ENCODE results near the gene IRS2.

IRS2 gene

DNA sequence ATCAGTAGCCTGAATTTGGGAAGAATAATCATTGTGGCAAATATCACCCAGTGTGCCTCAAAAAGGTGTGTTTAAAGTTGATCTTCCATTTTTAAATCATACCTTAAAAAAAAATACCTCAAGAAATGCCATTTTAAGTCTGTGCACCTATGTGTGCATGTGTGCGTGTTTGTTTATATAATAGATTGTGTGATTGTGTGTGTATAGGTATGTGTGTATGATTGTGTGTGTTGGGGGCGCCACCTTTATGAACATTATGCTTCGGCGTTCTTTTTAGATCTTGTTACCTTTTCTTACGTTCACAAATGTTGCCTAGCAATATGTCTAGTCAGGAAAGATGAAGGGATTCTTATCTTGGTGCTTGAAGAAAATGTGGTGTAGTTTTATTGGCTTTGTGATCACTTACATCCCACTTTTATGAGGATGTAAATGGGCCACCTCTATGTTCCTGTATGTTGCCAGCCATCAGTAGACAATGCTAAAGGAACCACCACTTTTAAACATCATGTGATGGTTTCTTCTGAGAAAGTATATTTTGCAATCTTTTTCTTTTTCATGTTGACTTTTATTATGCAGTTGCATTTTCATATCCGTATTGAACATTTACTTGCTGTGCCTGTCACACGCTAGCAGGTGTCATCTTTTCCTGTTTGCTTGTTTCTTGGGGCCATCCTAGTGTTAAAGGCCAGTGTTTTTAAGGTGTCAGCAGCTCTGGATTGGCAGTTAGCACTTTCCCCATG is 2.2 kb upstream of the IRS2 start:
- 75% methylated on average over 2 of the region's 7 CpGs for WGBS (ENCODE audit: insufficient coverage)
- POLR2A ChIA-PET, result no interaction called here
- Histone ChIP-seq H3K36me3 (ENCODE audit: control insufficient read depth in 4 of 4, insufficient read depth in 4 of 4, low read length in 3 of 4) (peaks cover under 1 to 5% (median 1%) of the 10 kb centered on the region in 4 experiments), H3K27ac (ENCODE audit: insufficient read depth in 1 of 2, low read depth in 1 of 2, low read length in 2 of 2, poor library complexity in 1 of 2, severe bottlenecking in 2 of 2) (no peak overlapping the region), H3K4me3 (ENCODE audit: control insufficient read depth in 1 of 7, extremely low read depth in 1 of 7, insufficient read depth in 4 of 7, low read depth in 2 of 7, low read length in 6 of 7) (no peak overlapping the region), H3K27me3 (replicated peaks in 2 of 5; ENCODE audit: control insufficient read depth in 4 of 5, insufficient read depth in 5 of 5, low read length in 4 of 5) (peaks cover 0 to 9% (median 5%) of the 10 kb centered on the region in 5 experiments), H3K9me3 (ENCODE audit: control extremely low read depth in 1 of 5, control insufficient read depth in 4 of 5, insufficient read depth in 2 of 5, low read depth in 1 of 5, low read length in 4 of 5) (no peaks in the 10 kb centered on the region), H3K4me1 (ENCODE audit: control extremely low read depth in 1 of 4, control insufficient read depth in 4 of 4, insufficient read depth in 4 of 4, low read length in 3 of 4) (peaks cover 0 to 27% (median 20%) of the 10 kb centered on the region in 4 experiments)
- CTCF ChIA-PET, result interaction anchor here (1.0 to 2.4 kb wide), 2 partner anchors 18 to 178 kb away, joined by 3 to 16 read pairs; no protein-coding TSS in a partner anchor
- DNase-seq, result no peak

DNA sequence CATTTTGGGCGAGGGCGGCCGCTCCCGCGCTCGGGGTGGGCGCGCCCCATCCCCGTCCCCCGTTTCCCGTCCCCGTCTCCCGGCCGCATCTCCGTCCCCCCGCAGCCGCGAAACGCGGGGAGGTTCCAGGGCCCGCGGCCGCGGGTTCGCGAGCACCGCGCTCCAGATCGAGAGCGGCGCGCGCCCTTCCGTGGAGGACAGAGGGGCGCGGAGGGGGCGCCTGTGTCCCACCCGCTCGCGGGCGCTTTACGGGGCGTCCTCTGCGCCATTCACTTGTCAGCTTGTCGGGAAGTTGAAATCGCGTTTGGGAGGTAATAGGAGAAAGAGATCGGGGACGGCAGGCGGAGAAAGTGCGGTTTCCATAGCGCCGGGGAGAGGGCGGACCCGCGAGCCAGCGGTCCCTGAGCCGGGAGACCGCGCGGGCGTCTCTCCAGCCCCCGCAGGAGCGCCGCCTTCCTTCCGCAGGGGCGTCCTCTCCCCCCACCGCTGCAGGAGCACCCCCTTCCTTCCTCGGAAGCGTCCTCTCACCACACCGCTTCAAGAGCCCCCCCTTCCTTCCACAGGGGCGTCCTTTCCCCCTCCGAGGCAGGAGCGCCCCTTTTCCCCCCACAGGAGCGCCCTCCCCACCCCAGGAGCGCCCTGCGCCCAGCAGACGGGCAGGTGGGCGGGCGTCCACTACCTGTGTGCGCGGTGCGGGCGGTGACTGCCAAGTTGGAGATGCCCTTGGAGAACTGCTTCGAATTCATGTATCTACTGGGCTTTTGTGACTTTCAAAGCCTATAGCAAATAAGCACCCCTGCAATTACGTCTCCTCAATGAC is 962 bp upstream of the IRS2 start:
- H3K27me3 ChIP-seq (replicated peaks in 2 of 5; ENCODE audit: control insufficient read depth in 4 of 5, insufficient read depth in 5 of 5, low read length in 4 of 5), result peaks cover 0 to 9% (median 5%) of the 10 kb centered on the region in 5 experiments
- DNase-seq, result peak; percentile 39 to 69 (median 50)
- no peaks in the 10 kb centered on the region for H3K9me3 ChIP-seq (ENCODE audit: control extremely low read depth in 1 of 5, control insufficient read depth in 4 of 5, insufficient read depth in 2 of 5, low read depth in 1 of 5, low read length in 4 of 5)
- H3K4me3 ChIP-seq (ENCODE audit: control insufficient read depth in 1 of 7, extremely low read depth in 1 of 7, insufficient read depth in 4 of 7, low read depth in 2 of 7, low read length in 6 of 7), result peak overlapping the region; percentile 53 to 86 (median 76)
- H3K36me3 ChIP-seq (ENCODE audit: control insufficient read depth in 4 of 4, insufficient read depth in 4 of 4, low read length in 3 of 4), result peaks cover 2 to 16% (median 5%) of the 10 kb centered on the region in 4 experiments
- peaks cover 0 to 27% (median 20%) of the 10 kb centered on the region in 4 experiments for H3K4me1 ChIP-seq (ENCODE audit: control extremely low read depth in 1 of 4, control insufficient read depth in 4 of 4, insufficient read depth in 4 of 4, low read length in 3 of 4)
- CTCF ChIA-PET, result no interaction called here
- under 1% methylated on average over 72 of the region's 86 CpGs for WGBS (ENCODE audit: insufficient coverage)
- POLR2A ChIA-PET, result no interaction called here
- H3K27ac ChIP-seq (ENCODE audit: insufficient read depth in 1 of 2, low read depth in 1 of 2, low read length in 2 of 2, poor library complexity in 1 of 2, severe bottlenecking in 2 of 2), result peak overlapping the region in 1 of 2 experiments; percentile 43

DNA sequence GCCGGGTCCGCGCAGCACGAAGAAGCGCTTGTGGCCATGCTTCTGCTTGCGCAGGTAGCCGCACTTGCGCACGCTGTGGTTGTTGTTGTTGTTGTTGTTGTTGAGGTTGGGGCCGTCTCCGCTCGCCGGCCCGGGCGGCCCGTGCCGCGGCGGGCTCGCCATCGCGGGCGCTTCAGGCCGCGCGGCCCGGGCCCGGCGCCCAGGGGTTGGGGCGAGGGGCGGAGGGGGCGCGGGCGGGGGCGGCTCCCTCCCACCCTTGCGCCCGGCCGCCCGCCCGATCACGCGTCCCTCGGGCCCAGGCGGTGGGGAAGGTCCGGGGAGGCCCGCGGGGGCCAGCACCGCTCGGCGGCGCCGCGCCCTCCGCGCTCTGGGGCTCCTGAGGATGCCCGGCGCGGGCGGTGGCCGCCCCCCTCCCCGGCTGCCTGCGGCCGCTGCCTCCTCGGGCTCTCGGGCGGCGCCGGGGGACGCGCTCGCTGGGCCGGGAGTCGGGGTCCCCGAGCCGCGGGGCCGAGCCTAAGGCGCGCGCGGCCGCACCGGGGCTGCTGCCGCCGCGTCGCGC is 412 bp downstream of the IRS2 start:
- Histone ChIP-seq H3K36me3 (ENCODE audit: control insufficient read depth in 4 of 4, insufficient read depth in 4 of 4, low read length in 3 of 4) (peaks cover 2 to 30% (median 14%) of the 10 kb centered on the region in 4 experiments), H3K4me3 (ENCODE audit: control insufficient read depth in 1 of 7, extremely low read depth in 1 of 7, insufficient read depth in 4 of 7, low read depth in 2 of 7, low read length in 6 of 7) (peak overlapping the region; percentile 56 to 81 (median 77)), H3K27ac (ENCODE audit: insufficient read depth in 1 of 2, low read depth in 1 of 2, low read length in 2 of 2, poor library complexity in 1 of 2, severe bottlenecking in 2 of 2) (no peak overlapping the region), H3K27me3 (replicated peaks in 2 of 5; ENCODE audit: control insufficient read depth in 4 of 5, insufficient read depth in 5 of 5, low read length in 4 of 5) (peaks cover 0 to 9% (median 5%) of the 10 kb centered on the region in 5 experiments), H3K4me1 (ENCODE audit: control extremely low read depth in 1 of 4, control insufficient read depth in 4 of 4, insufficient read depth in 4 of 4, low read length in 3 of 4) (peaks cover 0 to 31% (median 25%) of the 10 kb centered on the region in 4 experiments), H3K9me3 (ENCODE audit: control extremely low read depth in 1 of 5, control insufficient read depth in 4 of 5, insufficient read depth in 2 of 5, low read depth in 1 of 5, low read length in 4 of 5) (no peaks in the 10 kb centered on the region)
- no peak for DNase-seq
- POLR2A ChIA-PET, result no interaction called here
- CTCF ChIA-PET, result interaction anchor here (1.1 kb wide), 1 partner anchor 18 kb away, joined by 4 read pairs; no protein-coding TSS in a partner anchor
- 0% methylated on average over 40 of the region's 88 CpGs for WGBS (ENCODE audit: insufficient coverage)

DNA sequence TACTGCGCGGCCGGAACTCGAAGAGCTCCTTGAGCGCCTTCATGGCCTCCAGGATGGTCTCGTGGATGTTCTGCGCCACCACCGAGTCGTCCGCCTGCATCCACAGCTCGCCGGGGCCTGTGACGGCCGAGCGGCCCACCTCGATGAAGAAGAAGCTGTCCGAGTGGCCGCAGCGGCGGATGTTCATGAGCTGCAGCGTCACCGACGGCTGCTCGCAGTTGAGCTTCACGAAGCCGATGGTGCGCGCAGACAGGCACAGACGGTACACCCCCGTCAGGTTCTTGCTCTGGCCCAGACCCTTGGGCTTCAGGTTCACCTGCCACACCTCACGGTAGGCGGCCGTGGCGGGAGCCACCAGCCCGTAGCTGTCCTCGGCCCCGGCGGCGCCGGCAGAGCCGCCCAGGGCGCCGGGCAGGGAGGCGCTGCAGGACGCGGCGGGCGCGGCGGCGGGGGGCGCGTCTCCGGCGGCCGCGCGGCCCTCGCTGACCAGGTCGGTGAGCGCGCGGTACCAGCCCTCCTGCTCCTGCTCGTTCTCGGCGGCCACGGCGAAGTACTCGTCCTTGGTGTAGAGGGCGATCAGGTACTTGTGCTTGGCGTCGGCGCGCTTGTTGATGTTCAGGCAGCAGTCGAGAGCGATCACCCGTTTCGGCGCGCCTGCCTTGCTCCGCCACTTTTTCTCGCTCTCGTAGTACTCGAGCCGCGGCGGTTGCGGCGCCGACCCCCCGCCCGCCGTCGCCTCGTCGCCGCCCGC is 1.1 kb downstream of the IRS2 start:
- H3K27me3 ChIP-seq (replicated peaks in 2 of 5; ENCODE audit: control insufficient read depth in 4 of 5, insufficient read depth in 5 of 5, low read length in 4 of 5), result peaks cover 0 to 9% (median 5%) of the 10 kb centered on the region in 5 experiments
- ChIA-PET POLR2A (interaction anchor here (0.8 to 1.2 kb wide), 3 partner anchors 53 to 118 kb away, joined by 3 to 4 read pairs (median 3); no protein-coding TSS in a partner anchor), CTCF (interaction anchor here (0.7 to 1.1 kb wide), 14 partner anchors 14 to 641 kb away, joined by 3 to 7 read pairs (median 4); no protein-coding TSS in a partner anchor)
- H3K27ac ChIP-seq (ENCODE audit: insufficient read depth in 1 of 2, low read depth in 1 of 2, low read length in 2 of 2, poor library complexity in 1 of 2, severe bottlenecking in 2 of 2), result no peak overlapping the region
- peak; percentile 21 to 64 (median 57) for DNase-seq
- peak overlapping the region; percentile 56 to 81 (median 77) for H3K4me3 ChIP-seq (ENCODE audit: control insufficient read depth in 1 of 7, extremely low read depth in 1 of 7, insufficient read depth in 4 of 7, low read depth in 2 of 7, low read length in 6 of 7)
- no peaks in the 10 kb centered on the region for H3K9me3 ChIP-seq (ENCODE audit: control extremely low read depth in 1 of 5, control insufficient read depth in 4 of 5, insufficient read depth in 2 of 5, low read depth in 1 of 5, low read length in 4 of 5)
- 6% methylated on average over 71 of the region's 98 CpGs for WGBS (ENCODE audit: insufficient coverage)
- H3K4me1 ChIP-seq (ENCODE audit: control extremely low read depth in 1 of 4, control insufficient read depth in 4 of 4, insufficient read depth in 4 of 4, low read length in 3 of 4), result peaks cover 0 to 34% (median 26%) of the 10 kb centered on the region in 4 experiments
- peaks cover 2 to 30% (median 16%) of the 10 kb centered on the region in 4 experiments for H3K36me3 ChIP-seq (ENCODE audit: control insufficient read depth in 4 of 4, insufficient read depth in 4 of 4, low read length in 3 of 4)

DNA sequence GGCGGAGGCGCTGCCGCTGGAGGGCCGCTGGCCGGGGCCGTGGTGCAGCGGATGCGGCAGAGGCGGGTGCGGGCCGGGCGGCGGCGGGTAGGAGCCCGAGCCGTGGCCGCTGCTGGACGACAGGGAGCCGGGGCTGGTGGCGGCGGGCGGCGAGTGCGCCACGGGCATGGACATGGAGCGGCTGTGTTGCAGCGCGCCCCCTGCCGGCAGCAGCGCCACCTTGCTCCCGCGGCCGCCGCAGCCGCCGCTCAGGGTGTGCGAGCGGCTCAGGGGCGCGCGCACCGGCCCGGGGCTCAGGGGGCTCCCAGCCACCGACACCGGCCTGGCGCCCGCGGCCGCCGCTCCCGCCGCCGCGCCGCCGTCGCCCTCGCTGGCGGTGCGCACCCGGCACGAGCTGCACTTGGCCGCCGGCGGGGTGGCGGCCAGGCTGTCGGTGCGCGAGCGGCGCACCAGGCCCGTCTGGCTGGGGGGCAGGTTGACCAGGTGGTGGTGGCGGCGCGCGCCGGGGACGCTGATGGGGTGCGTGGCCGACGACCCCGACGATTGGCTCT is 1.7 kb downstream of the IRS2 start:
- CTCF ChIA-PET, result interaction anchor here (0.7 to 1.1 kb wide), 14 partner anchors 13 to 640 kb away, joined by 3 to 7 read pairs (median 4); no protein-coding TSS in a partner anchor
- Histone ChIP-seq H3K4me3 (ENCODE audit: control insufficient read depth in 1 of 7, extremely low read depth in 1 of 7, insufficient read depth in 4 of 7, low read depth in 2 of 7, low read length in 6 of 7) (peak overlapping the region in 6 of 7 experiments; percentile 57 to 81 (median 77)), H3K27ac (ENCODE audit: insufficient read depth in 1 of 2, low read depth in 1 of 2, low read length in 2 of 2, poor library complexity in 1 of 2, severe bottlenecking in 2 of 2) (no peak overlapping the region), H3K4me1 (ENCODE audit: control extremely low read depth in 1 of 4, control insufficient read depth in 4 of 4, insufficient read depth in 4 of 4, low read length in 3 of 4) (peaks cover 0 to 37% (median 27%) of the 10 kb centered on the region in 4 experiments), H3K36me3 (ENCODE audit: control insufficient read depth in 4 of 4, insufficient read depth in 4 of 4, low read length in 3 of 4) (peaks cover 2 to 30% (median 16%) of the 10 kb centered on the region in 4 experiments), H3K9me3 (ENCODE audit: control extremely low read depth in 1 of 5, control insufficient read depth in 4 of 5, insufficient read depth in 2 of 5, low read depth in 1 of 5, low read length in 4 of 5) (no peaks in the 10 kb centered on the region), H3K27me3 (replicated peaks in 2 of 5; ENCODE audit: control insufficient read depth in 4 of 5, insufficient read depth in 5 of 5, low read length in 4 of 5) (peaks cover 0 to 9% (median 5%) of the 10 kb centered on the region in 5 experiments)
- peak; percentile 31 to 71 (median 68) for DNase-seq
- POLR2A ChIA-PET, result interaction anchor here (0.8 to 1.2 kb wide), 3 partner anchors 53 to 117 kb away, joined by 3 to 4 read pairs (median 3); no protein-coding TSS in a partner anchor
- WGBS (ENCODE audit: insufficient coverage), result 8% methylated on average over 72 of the region's 83 CpGs

Data from common myeloid progenitor, CD34-positive (primary cell).